ENCODE measurements around the gene CRISPLD2. TPM values are rescaled to one million over a fixed set of nuclear protein-coding genes. Genes with fewer than 3 reads are reported as not detected.

The CRISPLD2 gene
- total RNA-seq, 1 donor from 2014 or later = 9.0 TPM

DNA sequence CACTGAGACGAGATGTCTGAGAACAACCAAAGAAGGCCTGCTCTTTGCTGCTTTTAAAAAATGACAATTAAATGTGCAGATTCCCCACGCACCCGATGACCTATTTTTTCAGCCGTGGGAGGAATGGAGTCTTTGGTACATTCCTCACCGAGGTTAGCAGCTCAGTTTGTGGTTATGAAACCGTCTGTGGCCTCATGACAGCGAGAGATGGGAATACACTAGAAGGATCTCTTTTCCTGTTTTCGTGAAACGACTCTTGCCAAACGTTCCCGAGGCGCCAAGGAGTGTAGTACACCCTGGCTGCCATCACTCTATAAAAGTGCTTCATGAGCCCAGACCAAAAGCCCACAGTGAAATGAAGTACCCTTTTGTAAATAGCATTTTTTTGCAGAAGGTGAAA is 87.8 kb downstream of the CRISPLD2 start:
- Mint-ChIP-seq H3K4me1 (ENCODE audit: low read depth, unreplicated experiment) (peaks cover 3% of the 10 kb centered on the region), H3K4me3 (ENCODE audit: unreplicated experiment) (no peak overlapping the region), H3K36me3 (ENCODE audit: unreplicated experiment) (no peaks in the 10 kb centered on the region), H3K27ac (ENCODE audit: unreplicated experiment) (no peak overlapping the region), H3K9me3 (ENCODE audit: unreplicated experiment) (no peaks in the 10 kb centered on the region), H3K27me3 (ENCODE audit: unreplicated experiment) (peaks cover 7% of the 10 kb centered on the region)
- TF ChIP-seq, protein P1, sequence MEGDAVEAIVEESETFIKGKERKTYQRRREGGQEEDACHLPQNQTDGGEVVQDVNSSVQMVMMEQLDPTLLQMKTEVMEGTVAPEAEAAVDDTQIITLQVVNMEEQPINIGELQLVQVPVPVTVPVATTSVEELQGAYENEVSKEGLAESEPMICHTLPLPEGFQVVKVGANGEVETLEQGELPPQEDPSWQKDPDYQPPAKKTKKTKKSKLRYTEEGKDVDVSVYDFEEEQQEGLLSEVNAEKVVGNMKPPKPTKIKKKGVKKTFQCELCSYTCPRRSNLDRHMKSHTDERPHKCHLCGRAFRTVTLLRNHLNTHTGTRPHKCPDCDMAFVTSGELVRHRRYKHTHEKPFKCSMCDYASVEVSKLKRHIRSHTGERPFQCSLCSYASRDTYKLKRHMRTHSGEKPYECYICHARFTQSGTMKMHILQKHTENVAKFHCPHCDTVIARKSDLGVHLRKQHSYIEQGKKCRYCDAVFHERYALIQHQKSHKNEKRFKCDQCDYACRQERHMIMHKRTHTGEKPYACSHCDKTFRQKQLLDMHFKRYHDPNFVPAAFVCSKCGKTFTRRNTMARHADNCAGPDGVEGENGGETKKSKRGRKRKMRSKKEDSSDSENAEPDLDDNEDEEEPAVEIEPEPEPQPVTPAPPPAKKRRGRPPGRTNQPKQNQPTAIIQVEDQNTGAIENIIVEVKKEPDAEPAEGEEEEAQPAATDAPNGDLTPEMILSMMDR (IDR thresholded peaks at IDR 0.05; ENCODE audit: partially characterized antibody, unreplicated experiment) = no peak
- DNase-seq = no peak

DNA sequence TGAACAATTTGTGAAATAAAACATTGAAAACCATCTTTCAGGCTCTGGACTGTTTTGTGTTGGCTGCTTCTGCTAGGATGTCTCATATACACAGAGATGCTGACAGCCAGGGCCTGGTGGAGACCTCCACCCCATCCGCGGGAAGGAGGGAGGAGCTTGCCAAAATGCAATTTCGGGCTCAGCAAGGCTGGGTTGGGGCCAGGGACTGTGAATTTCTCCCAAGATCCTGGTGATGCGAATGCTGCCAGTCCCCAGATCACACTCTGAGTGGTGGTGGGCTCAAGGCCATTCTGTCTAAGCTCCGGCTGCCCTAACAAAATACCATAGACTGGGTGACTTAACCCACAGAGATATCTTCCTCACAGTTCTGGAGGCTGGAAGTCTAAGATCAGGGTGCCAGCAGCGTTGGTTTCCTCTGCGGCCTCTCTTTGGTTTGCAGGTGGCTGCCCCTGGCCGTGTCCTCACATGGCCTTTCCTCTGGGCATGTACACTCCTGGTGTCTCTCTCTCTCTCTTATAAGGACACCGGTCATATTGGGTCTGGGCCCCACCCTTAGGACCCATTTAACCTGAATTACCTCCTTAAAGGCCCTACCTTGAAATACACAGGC is 89.8 kb downstream of the CRISPLD2 start:
- Mint-ChIP-seq H3K36me3 (ENCODE audit: unreplicated experiment) (no peaks in the 10 kb centered on the region), H3K27ac (ENCODE audit: unreplicated experiment) (no peak overlapping the region), H3K4me1 (ENCODE audit: low read depth, unreplicated experiment) (peaks cover 11% of the 10 kb centered on the region), H3K9me3 (ENCODE audit: unreplicated experiment) (peaks cover 2% of the 10 kb centered on the region), H3K4me3 (ENCODE audit: unreplicated experiment) (no peak overlapping the region), H3K27me3 (ENCODE audit: unreplicated experiment) (peaks cover 9% of the 10 kb centered on the region)
- no peak for DNase-seq
- TF ChIP-seq, protein P1 (IDR thresholded peaks at IDR 0.05; ENCODE audit: partially characterized antibody, unreplicated experiment) = no peak

DNA sequence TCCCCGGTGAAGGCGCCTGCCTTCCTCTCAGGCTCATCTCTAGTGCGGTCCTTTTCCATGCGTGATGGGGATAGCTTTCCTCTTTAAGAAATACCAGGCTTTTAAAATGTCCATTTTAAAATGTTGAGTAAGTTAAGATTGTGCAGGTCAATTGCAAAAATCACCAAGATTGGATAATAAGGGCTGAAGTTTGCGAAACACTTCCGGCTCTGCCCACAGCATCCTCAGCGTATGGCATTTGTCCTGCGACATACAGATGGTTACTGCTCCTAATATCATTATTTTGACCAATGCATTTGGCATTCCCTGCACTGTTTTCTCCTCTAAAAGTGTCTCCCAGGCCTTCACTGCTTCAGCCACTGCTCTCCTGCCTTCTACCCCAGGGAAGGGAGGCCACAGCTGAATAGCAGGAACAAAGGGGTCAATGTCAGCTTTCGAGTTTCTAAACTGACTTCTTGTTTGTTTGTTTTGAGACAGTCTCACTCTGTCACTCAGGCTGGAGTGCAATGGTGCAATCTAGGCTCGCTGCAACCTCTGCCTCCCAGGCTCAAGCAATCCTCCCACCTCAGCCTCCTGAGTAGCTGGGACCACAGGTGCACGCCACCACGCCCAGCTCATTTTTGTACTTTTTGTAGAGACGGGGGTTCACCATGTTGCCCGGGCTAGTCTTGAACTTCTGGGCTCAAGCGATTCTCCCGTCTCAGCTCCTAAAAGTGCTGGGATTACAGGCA is 91.9 kb downstream of the CRISPLD2 start:
- Mint-ChIP-seq H3K4me3 (ENCODE audit: unreplicated experiment) (no peak overlapping the region), H3K27ac (ENCODE audit: unreplicated experiment) (no peak overlapping the region), H3K27me3 (ENCODE audit: unreplicated experiment) (peaks cover 15% of the 10 kb centered on the region), H3K36me3 (ENCODE audit: unreplicated experiment) (no peaks in the 10 kb centered on the region), H3K9me3 (ENCODE audit: unreplicated experiment) (peaks cover 4% of the 10 kb centered on the region), H3K4me1 (ENCODE audit: low read depth, unreplicated experiment) (peaks cover 23% of the 10 kb centered on the region)
- TF ChIP-seq, protein P1 (IDR thresholded peaks at IDR 0.05; ENCODE audit: partially characterized antibody, unreplicated experiment) = no peak
- no peak for DNase-seq

DNA sequence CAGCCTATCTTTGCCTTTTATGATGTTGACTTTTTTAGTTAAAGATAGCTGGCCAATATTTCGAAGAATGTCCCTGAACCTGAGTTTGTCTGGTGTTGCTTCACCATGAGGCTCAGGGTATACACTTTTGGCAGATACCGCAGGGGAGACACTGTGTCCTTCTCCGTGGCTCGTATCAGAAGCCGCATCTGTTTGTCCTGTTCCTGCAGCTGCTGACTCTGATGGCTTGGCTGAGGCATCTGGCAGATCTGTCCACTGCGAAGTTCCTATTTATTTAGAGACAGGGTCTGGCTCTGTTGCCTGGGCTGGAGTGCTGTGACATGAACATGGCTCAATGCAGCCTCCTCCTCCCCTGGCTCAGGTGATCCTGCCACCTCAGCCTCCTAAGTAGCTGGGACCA is 93.5 kb downstream of the CRISPLD2 start:
- Mint-ChIP-seq H3K36me3 (ENCODE audit: unreplicated experiment) (no peaks in the 10 kb centered on the region), H3K27me3 (ENCODE audit: unreplicated experiment) (peaks cover 12% of the 10 kb centered on the region), H3K27ac (ENCODE audit: unreplicated experiment) (no peak overlapping the region), H3K9me3 (ENCODE audit: unreplicated experiment) (peaks cover 6% of the 10 kb centered on the region), H3K4me1 (ENCODE audit: low read depth, unreplicated experiment) (peaks cover 30% of the 10 kb centered on the region), H3K4me3 (ENCODE audit: unreplicated experiment) (no peak overlapping the region)
- DNase-seq = peak; percentile 43
- TF ChIP-seq, protein P1 (IDR thresholded peaks at IDR 0.05; ENCODE audit: partially characterized antibody, unreplicated experiment) = no peak

DNA sequence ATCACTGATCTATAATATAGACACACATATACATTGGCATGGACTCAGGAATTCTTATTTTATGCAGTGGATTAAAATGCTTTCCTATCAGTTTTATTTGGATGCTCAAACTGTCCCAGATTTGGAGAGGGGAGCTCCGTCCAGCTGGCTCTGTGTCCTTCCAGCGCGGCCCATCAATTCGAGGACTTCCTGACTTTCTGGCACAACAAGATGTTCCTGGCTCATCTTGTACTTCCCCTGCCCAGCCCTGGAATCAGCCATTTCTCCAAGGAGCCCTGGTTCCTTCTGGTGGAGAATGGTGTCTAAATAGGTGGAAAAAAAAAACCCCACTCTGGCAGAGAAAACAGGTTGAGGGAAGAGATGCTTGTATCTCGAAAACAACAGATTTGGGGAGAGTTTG is 94.5 kb downstream of the CRISPLD2 start:
- Mint-ChIP-seq H3K27me3 (ENCODE audit: unreplicated experiment) (peaks cover 12% of the 10 kb centered on the region), H3K4me3 (ENCODE audit: unreplicated experiment) (no peak overlapping the region), H3K4me1 (ENCODE audit: low read depth, unreplicated experiment) (peaks cover 30% of the 10 kb centered on the region), H3K27ac (ENCODE audit: unreplicated experiment) (no peak overlapping the region), H3K36me3 (ENCODE audit: unreplicated experiment) (no peaks in the 10 kb centered on the region), H3K9me3 (ENCODE audit: unreplicated experiment) (peaks cover 6% of the 10 kb centered on the region)
- no peak for DNase-seq
- TF ChIP-seq, protein P1 (IDR thresholded peaks at IDR 0.05; ENCODE audit: partially characterized antibody, unreplicated experiment) = no peak
